H9 (cell line): ENCODE results near the gene DCDC2C. TPM values are rescaled to one million over a fixed set of nuclear protein-coding genes. Genes with fewer than 3 reads are reported as not detected.

Experiments
- DNase-seq: peaks from one replicate; pipeline ENCODE4 v3.0.0-alpha.2; 2017
- H2AFZ ChIP-seq: one replicate; pipeline ENCODE4 v1.6.1; 2013; ENCODE audit warnings: mild to moderate bottlenecking, low read length, control low read depth, moderate library complexity
- H2AK5ac ChIP-seq: 2 replicates; pipeline ENCODE4 v1.6.1; 2013; ENCODE audit warnings: low read length, control low read depth, mixed read lengths; ENCODE audit not compliant: insufficient read length
- H2BK120ac ChIP-seq: one replicate; pipeline ENCODE4 v1.6.1; 2013; ENCODE audit warnings: low read depth, mild to moderate bottlenecking, low read length, control low read depth, inconsistent platforms; ENCODE audit not compliant: poor library complexity, severe bottlenecking
- H2BK12ac ChIP-seq: 2 replicates; pipeline ENCODE4 v1.6.1; 2013; ENCODE audit warnings: low read length, control low read depth, mixed read lengths, low read depth; ENCODE audit not compliant: insufficient read length
- H2BK15ac ChIP-seq: 2 replicates; pipeline ENCODE4 v1.6.1; 2013; ENCODE audit warnings: low read depth, low read length, control low read depth
- H2BK20ac ChIP-seq: one replicate; pipeline ENCODE4 v1.6.1; 2013; ENCODE audit warnings: low read depth, mild to moderate bottlenecking, low read length, control low read depth, inconsistent platforms; ENCODE audit not compliant: poor library complexity, severe bottlenecking
- H2BK5ac ChIP-seq: 2 replicates; pipeline ENCODE4 v1.6.1; 2013; ENCODE audit warnings: low read length, control low read depth, mixed read lengths; ENCODE audit not compliant: insufficient read length
- H3K14ac ChIP-seq: 2 replicates; pipeline ENCODE4 v1.6.1; 2013; ENCODE audit warnings: low read length, control low read depth; ENCODE audit not compliant: insufficient read depth
- H3K18ac ChIP-seq: 2 replicates; pipeline ENCODE4 v1.6.1; 2013; ENCODE audit warnings: low read depth, mild to moderate bottlenecking, mixed read lengths, low read length, control low read depth; ENCODE audit not compliant: insufficient read length
- H3K23ac ChIP-seq: 2 replicates; pipeline ENCODE4 v1.6.1; 2013; ENCODE audit warnings: low read length, control low read depth, mixed read lengths, low read depth; ENCODE audit not compliant: insufficient read length
- H3K23me2 ChIP-seq: 2 replicates; pipeline ENCODE4 v1.6.1; 2013; ENCODE audit warnings: low read depth, mild to moderate bottlenecking, mixed read lengths, low read length, control low read depth; ENCODE audit not compliant: insufficient read length, poor library complexity, severe bottlenecking
- H3K27ac ChIP-seq: 2 replicates; pipeline ENCODE4 v1.5.1; 2013; ENCODE audit warnings: low read length, control low read depth, mixed read lengths, low read depth; ENCODE audit not compliant: insufficient read length
- H3K27me3 ChIP-seq: 2 replicates; pipeline ENCODE4 v1.6.1; 2013; ENCODE audit warnings: low read length, control low read depth, inconsistent platforms; ENCODE audit not compliant: insufficient read depth
- H3K4ac ChIP-seq: 2 replicates; pipeline ENCODE4 v1.6.1; 2013; ENCODE audit warnings: low read depth, mild to moderate bottlenecking, control low read depth, inconsistent platforms, low read length, moderate library complexity
- H3K4me1 ChIP-seq: 2 replicates; pipeline ENCODE4 v1.6.1; 2013; ENCODE audit warnings: low read length, control low read depth, inconsistent platforms; ENCODE audit not compliant: insufficient read depth
- H3K4me2 ChIP-seq: 2 replicates; pipeline ENCODE4 v1.6.1; 2013; ENCODE audit warnings: low read length, control low read depth, mixed read lengths; ENCODE audit not compliant: insufficient read length, insufficient read depth
- H3K56ac ChIP-seq: 2 replicates; pipeline ENCODE4 v1.6.1; 2013; ENCODE audit warnings: low read depth, mild to moderate bottlenecking, mixed read lengths, low read length, control low read depth; ENCODE audit not compliant: insufficient read length
- H3K79me1 ChIP-seq: 2 replicates; pipeline ENCODE4 v1.6.1; 2013; ENCODE audit warnings: low read depth, mild to moderate bottlenecking, moderate library complexity, low read length, control low read depth, inconsistent platforms; ENCODE audit not compliant: insufficient read depth, poor library complexity, severe bottlenecking
- H3K79me2 ChIP-seq: 2 replicates; pipeline ENCODE4 v1.6.1; 2013; ENCODE audit warnings: low read length, control low read depth, inconsistent platforms; ENCODE audit not compliant: insufficient read depth
- H3K9ac ChIP-seq: 2 replicates; pipeline ENCODE4 v1.6.1; 2013; ENCODE audit warnings: low read length, control low read depth, mixed read lengths; ENCODE audit not compliant: insufficient read length; ENCODE audit errors: extremely low read depth
- H3K9me3 ChIP-seq: one replicate; pipeline ENCODE4 v1.6.1; 2013; ENCODE audit warnings: low read depth, low read length, inconsistent platforms; ENCODE audit not compliant: control insufficient read depth
- H3T11ph ChIP-seq: one replicate; pipeline ENCODE4 v1.6.1; 2013; ENCODE audit warnings: mild to moderate bottlenecking, low read length, control low read depth, inconsistent platforms
- H4K20me1 ChIP-seq: one replicate; pipeline ENCODE4 v1.6.1; 2013; ENCODE audit not compliant: control insufficient read depth, insufficient read length, insufficient read depth
- H4K5ac ChIP-seq: 2 replicates; pipeline ENCODE4 v1.6.1; 2013; ENCODE audit warnings: low read depth, mild to moderate bottlenecking, mixed read lengths, low read length, control low read depth; ENCODE audit not compliant: insufficient read length
- H4K8ac ChIP-seq: replicated peaks from 2 replicates; pipeline ENCODE4 v1.6.1; 2013; ENCODE audit warnings: low read length, control low read depth, mixed read lengths, low read depth; ENCODE audit not compliant: insufficient read length
- H4K91ac ChIP-seq: 2 replicates; pipeline ENCODE4 v1.6.1; 2013; ENCODE audit warnings: low read depth, mild to moderate bottlenecking, moderate library complexity, mixed read lengths, low read length, control low read depth; ENCODE audit not compliant: insufficient read length
- H3K27ac Mint-ChIP-seq, 3 experiments: 2 replicates in 2 of 3; 3 replicates in 1 of 3; pipeline ENCODE4 v1.8.0; 2020 to 2021; ENCODE audit warnings: mixed read lengths in 3 of 3, mild to moderate bottlenecking in 1 of 3, moderate library complexity in 1 of 3
- H3K27me3 Mint-ChIP-seq: 2 replicates; pipeline ENCODE4 v1.8.0; 2021; ENCODE audit warnings: low read depth, mild to moderate bottlenecking, moderate library complexity, mixed read lengths
- H3K36me3 Mint-ChIP-seq, 3 experiments: 2 replicates in 2 of 3; 3 replicates in 1 of 3; pipeline ENCODE4 v1.8.0; 2020 to 2021; ENCODE audit warnings: low read depth in 3 of 3, mixed read lengths in 3 of 3; ENCODE audit not compliant: insufficient read depth in 1 of 3
- H3K4me1 Mint-ChIP-seq, 2 experiments: 2 replicates each; pipeline ENCODE4 v1.8.0; 2020; ENCODE audit warnings: mixed read lengths in 2 of 2
- H3K4me3 Mint-ChIP-seq, 2 experiments: 2 replicates in 1 of 2; 3 replicates in 1 of 2; pipeline ENCODE4 v1.8.0; 2020 to 2021; ENCODE audit warnings: mild to moderate bottlenecking in 2 of 2, mixed read lengths in 2 of 2, moderate library complexity in 1 of 2
- H3K9me3 Mint-ChIP-seq, 2 experiments: 2 replicates in 1 of 2; 3 replicates in 1 of 2; pipeline ENCODE4 v1.8.0; 2020; ENCODE audit warnings: mild to moderate bottlenecking in 2 of 2, mixed read lengths in 2 of 2, moderate library complexity in 1 of 2
- CTCF ChIP-seq: fragments of 200-600 bp; sonication (generic); conservative IDR thresholded peaks from 3 replicates; pipeline ENCODE4 v1.8.0; 2021; ENCODE audit warnings: antibody characterized with exemption, mild to moderate bottlenecking
- WGBS: extraction: QIAGEN DNeasy Blood & Tissue Kit; methylation state at CpG from one replicate; pipeline ENCODE4 v1.1.7; 2013; ENCODE audit warnings: missing lambda C conversion rate, low lambda C conversion rate, mixed read lengths; ENCODE audit not compliant: insufficient read length; ENCODE audit errors: extremely low coverage; 5-methylcytosine and 5-hydroxymethylcytosine counted together
- total RNA-seq: library from RNA; stranded (reverse); gene quantifications from 2 replicates; pipeline ENCODE4 v1.2.1, GENCODE V29; 2021

DCDC2C gene
- total RNA-seq, 1 experiment from 2014 or later, result not detected

- Mint-ChIP-seq H3K4me3 (no peak overlapping the region), H3K9me3 (no peaks in the 10 kb centered on the region), H3K27ac (no peak overlapping the region), H3K36me3 (no peaks in the 10 kb centered on the region), H3K27me3 (peaks cover 11% of the 10 kb centered on the region), H3K4me1 (peaks cover 3 to 4% of the 10 kb centered on the region in 2 experiments; a peak in 3 of 4 replicates)
- WGBS, result no CpG with 5 or more reads among the region's 7 CpGs
- no peak overlapping the region for H3K23ac ChIP-seq
- no peak for DNase-seq
- H2AK5ac ChIP-seq, result no peak overlapping the region
- no peaks in the 10 kb centered on the region; the same call in 1 of the 2 replicates for H3K4me1 ChIP-seq
- H2BK20ac ChIP-seq, result no peak overlapping the region
- no peak overlapping the region for H3K27ac ChIP-seq
- H4K20me1 ChIP-seq, result no peaks in the 10 kb centered on the region
- H4K5ac ChIP-seq, result no peak overlapping the region
- H3K9me3 ChIP-seq, result no peaks in the 10 kb centered on the region
- no peak overlapping the region for H3K4me2 ChIP-seq
- H3K14ac ChIP-seq, result no peak overlapping the region
- no peak overlapping the region for H3K56ac ChIP-seq
- H3K79me2 ChIP-seq, result no peaks in the 10 kb centered on the region
- H3K4ac ChIP-seq, result no peak overlapping the region
- H3T11ph ChIP-seq, result no peak overlapping the region
- H2BK120ac ChIP-seq, result no peak overlapping the region
- no peak overlapping the region for H2BK12ac ChIP-seq
- no peak overlapping the region for H3K18ac ChIP-seq
- no peaks in the 10 kb centered on the region for H3K23me2 ChIP-seq
- no peaks in the 10 kb centered on the region for H3K27me3 ChIP-seq
- H2BK15ac ChIP-seq, result no peak overlapping the region
- H3K79me1 ChIP-seq, result no peaks in the 10 kb centered on the region
- TF ChIP-seq CTCF, result no peak
- H4K91ac ChIP-seq, result no peak overlapping the region
- H2BK5ac ChIP-seq, result no peak overlapping the region
- no peak overlapping the region for H3K9ac ChIP-seq
- no peak overlapping the region for H2AFZ ChIP-seq
- no peak overlapping the region for H4K8ac ChIP-seq
Observed at GRCh38 chr2:3749201-3749600, 45.8 kb downstream of the DCDC2C start.
